BLaER1 (cell line): ENCODE measurements around the gene RP2.

ENCODE experiments used
- H3K27ac ChIP-seq: shearing (Covaris generic); formaldehyde crosslinking; 2 replicates; pipeline ENCODE4 v1.8.1; 2022
- H3K27me3 ChIP-seq: shearing (Covaris generic); formaldehyde crosslinking; 2 replicates; pipeline ENCODE4 v1.8.1; 2022
- H3K36me3 ChIP-seq: shearing (Covaris generic); formaldehyde crosslinking; 2 replicates; pipeline ENCODE4 v1.8.1; 2022
- H3K4me1 ChIP-seq: shearing (Covaris generic); formaldehyde crosslinking; 2 replicates; pipeline ENCODE4 v1.8.1; 2022
- H3K4me2 ChIP-seq: shearing (Covaris generic); formaldehyde crosslinking; 2 replicates; pipeline ENCODE4 v1.8.1; 2022
- H3K4me3 ChIP-seq: shearing (Covaris generic); formaldehyde crosslinking; 2 replicates; pipeline ENCODE4 v1.8.1; 2022
- H3K9ac ChIP-seq: shearing (Covaris generic); formaldehyde crosslinking; 2 replicates; pipeline ENCODE4 v1.8.1; 2022
- H3K9me3 ChIP-seq: shearing (Covaris generic); formaldehyde crosslinking; 2 replicates; pipeline ENCODE4 v1.8.1; 2022
- H4K20me1 ChIP-seq: shearing (Covaris generic); formaldehyde crosslinking; 2 replicates; pipeline ENCODE4 v1.8.1; 2022
- Cebpa-rat ChIP-seq: shearing (Covaris generic); IDR thresholded peaks from 2 replicates; pipeline ENCODE4 v1.8.1; 2022

Gene RP2

GRCh38 chrX:46812445-46812844 lies 24.4 kb upstream of the RP2 start:
- no peaks in the 10 kb centered on the region for H3K27me3 ChIP-seq
- H3K27ac ChIP-seq: no peak overlapping the region
- no peaks in the 10 kb centered on the region for H3K4me1 ChIP-seq
- TF ChIP-seq Cebpa-rat: no peak
- no peak overlapping the region for H3K4me3 ChIP-seq
- no peak overlapping the region for H3K9ac ChIP-seq
- H3K36me3 ChIP-seq: no peaks in the 10 kb centered on the region
- H4K20me1 ChIP-seq: no peaks in the 10 kb centered on the region
- peaks cover 7% of the 10 kb centered on the region; the same call in 1 of the 2 replicates for H3K9me3 ChIP-seq
- H3K4me2 ChIP-seq: no peak overlapping the region

GRCh38 chrX:46814966-46815365 lies 21.9 kb upstream of the RP2 start:
- H3K4me1 ChIP-seq: no peaks in the 10 kb centered on the region
- no peaks in the 10 kb centered on the region for H3K27me3 ChIP-seq
- no peaks in the 10 kb centered on the region for H3K36me3 ChIP-seq
- no peaks in the 10 kb centered on the region for H4K20me1 ChIP-seq
- peaks cover 7% of the 10 kb centered on the region; the same call in 1 of the 2 replicates for H3K9me3 ChIP-seq
- no peak overlapping the region for H3K4me3 ChIP-seq
- H3K4me2 ChIP-seq: no peak overlapping the region
- TF ChIP-seq Cebpa-rat: no peak
- no peak overlapping the region for H3K9ac ChIP-seq
- H3K27ac ChIP-seq: no peak overlapping the region

DNA sequence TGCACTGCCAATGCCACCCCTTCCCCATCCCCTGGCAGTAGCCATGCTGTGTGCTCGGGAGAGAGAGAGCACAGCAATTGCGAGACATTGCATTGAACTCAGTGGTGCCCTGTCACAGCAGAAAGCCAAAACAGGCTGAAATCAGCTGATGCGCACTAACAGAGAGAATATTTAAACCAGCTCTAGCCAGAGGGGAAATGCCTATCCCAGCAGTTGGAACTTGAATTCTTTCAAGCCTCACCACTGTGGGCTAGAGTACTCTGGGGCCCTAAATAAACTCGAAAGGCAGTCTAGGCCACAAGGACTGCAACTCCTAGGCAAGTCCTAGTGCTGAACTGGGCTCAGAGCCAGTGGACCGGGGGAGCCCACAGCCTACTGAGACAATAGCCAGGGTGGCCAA lies 17.7 kb upstream of the RP2 start:
- no peak overlapping the region for H3K4me3 ChIP-seq
- H4K20me1 ChIP-seq: no peaks in the 10 kb centered on the region
- H3K4me1 ChIP-seq: no peaks in the 10 kb centered on the region
- H3K4me2 ChIP-seq: no peak overlapping the region
- H3K9ac ChIP-seq: no peak overlapping the region
- TF ChIP-seq Cebpa-rat: no peak
- H3K27ac ChIP-seq: no peak overlapping the region
- no peaks in the 10 kb centered on the region for H3K27me3 ChIP-seq
- peaks cover 11% of the 10 kb centered on the region for H3K9me3 ChIP-seq
- no peaks in the 10 kb centered on the region for H3K36me3 ChIP-seq

DNA sequence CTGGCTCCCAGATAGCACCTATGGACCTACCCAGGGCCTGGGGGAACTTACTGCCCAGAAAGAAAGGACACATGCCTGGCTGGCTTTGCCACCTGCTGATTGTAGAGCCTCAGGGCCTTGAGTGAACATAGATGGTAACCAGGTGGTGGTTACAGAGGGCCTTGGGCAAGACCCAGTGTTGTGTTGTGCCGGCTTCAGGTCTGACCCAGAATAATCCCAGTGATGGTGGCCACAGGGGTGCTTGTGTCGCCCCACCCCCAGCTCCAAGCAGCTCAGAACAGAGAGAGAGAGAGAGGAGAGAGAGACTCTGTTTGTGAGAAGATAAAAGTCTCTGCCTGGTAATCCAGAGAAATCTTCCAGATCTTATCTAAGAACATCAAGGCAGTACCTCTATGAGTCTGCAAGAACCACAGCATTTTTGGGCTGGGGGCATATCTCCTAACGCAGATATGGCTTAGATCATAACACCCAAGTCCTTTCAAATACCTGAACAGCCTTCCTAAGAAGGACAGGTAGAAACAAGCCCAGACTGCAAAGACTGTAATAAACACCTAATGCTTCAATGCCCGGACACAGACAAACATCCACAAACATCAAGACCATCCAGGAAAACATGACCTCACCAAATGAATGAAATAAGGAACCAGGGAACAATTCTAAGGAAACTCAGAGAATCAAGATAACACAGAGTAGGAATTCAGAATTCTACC lies 16.3 kb upstream of the RP2 start:
- no peak overlapping the region for H3K4me2 ChIP-seq
- H3K4me3 ChIP-seq: no peak overlapping the region
- H3K4me1 ChIP-seq: no peaks in the 10 kb centered on the region
- no peak overlapping the region for H3K9ac ChIP-seq
- peaks cover 11% of the 10 kb centered on the region for H3K9me3 ChIP-seq
- TF ChIP-seq Cebpa-rat: no peak
- H3K36me3 ChIP-seq: no peaks in the 10 kb centered on the region
- no peaks in the 10 kb centered on the region for H3K27me3 ChIP-seq
- H4K20me1 ChIP-seq: no peaks in the 10 kb centered on the region
- no peak overlapping the region for H3K27ac ChIP-seq

GRCh38 chrX:46823481-46823880 lies 13.4 kb upstream of the RP2 start:
- H3K27ac ChIP-seq: no peak overlapping the region
- no peak overlapping the region for H3K4me2 ChIP-seq
- no peak overlapping the region for H3K4me3 ChIP-seq
- H3K36me3 ChIP-seq: no peaks in the 10 kb centered on the region
- no peaks in the 10 kb centered on the region for H4K20me1 ChIP-seq
- no peaks in the 10 kb centered on the region for H3K27me3 ChIP-seq
- no peaks in the 10 kb centered on the region for H3K4me1 ChIP-seq
- no peak overlapping the region for H3K9ac ChIP-seq
- peaks cover 11% of the 10 kb centered on the region for H3K9me3 ChIP-seq
- TF ChIP-seq Cebpa-rat: no peak

DNA sequence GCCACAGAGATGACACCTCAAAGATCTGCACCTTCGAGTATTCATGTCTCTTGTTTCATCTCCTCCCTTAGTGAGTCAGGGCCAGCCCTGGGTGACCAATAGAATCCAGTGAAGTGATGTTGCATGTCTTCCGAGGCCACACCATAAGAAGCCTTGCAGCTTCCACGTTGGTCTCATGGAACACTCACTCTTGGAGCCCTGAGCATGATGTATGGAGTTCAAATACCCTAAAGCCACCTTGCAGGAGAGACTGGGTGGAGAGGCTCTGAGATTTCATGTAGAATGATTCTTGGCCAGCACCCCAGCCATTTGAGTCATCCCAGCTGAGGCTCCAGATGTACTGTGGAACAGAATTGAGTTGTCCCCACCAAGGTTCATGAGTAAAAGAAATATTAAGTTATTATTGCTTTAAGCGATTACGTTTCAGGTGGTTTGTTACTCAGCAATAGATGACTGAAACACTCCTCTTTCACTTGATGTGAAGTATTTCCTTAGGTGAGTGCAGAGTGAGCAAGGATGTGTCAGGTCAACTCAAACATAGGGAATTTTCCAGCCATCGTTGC lies 5.0 kb upstream of the RP2 start:
- H3K27ac ChIP-seq: no peak overlapping the region
- peaks cover 10% of the 10 kb centered on the region; the same call in 1 of the 2 replicates for H3K9me3 ChIP-seq
- H3K4me3 ChIP-seq: no peak overlapping the region
- H3K4me1 ChIP-seq: peaks cover 28% of the 10 kb centered on the region
- H4K20me1 ChIP-seq: no peaks in the 10 kb centered on the region
- H3K27me3 ChIP-seq: no peaks in the 10 kb centered on the region
- no peak overlapping the region for H3K9ac ChIP-seq
- no peak for TF ChIP-seq Cebpa-rat
- no peaks in the 10 kb centered on the region for H3K36me3 ChIP-seq
- H3K4me2 ChIP-seq: peak overlapping the region; percentile 79; the same call in 1 of the 2 replicates

GRCh38 chrX:46837558-46838485 lies 979 bp downstream of the RP2 start:
- no peak for TF ChIP-seq Cebpa-rat
- H3K9ac ChIP-seq: peak overlapping the region; percentile 84
- H3K36me3 ChIP-seq: peaks cover 4% of the 10 kb centered on the region; the same call in 1 of the 2 replicates
- H3K4me1 ChIP-seq: peaks cover 50% of the 10 kb centered on the region
- peak overlapping the region; percentile 69 for H3K4me2 ChIP-seq
- peak overlapping the region; percentile 79 for H3K27ac ChIP-seq
- H3K27me3 ChIP-seq: no peaks in the 10 kb centered on the region
- peak overlapping the region; percentile 86 for H3K4me3 ChIP-seq
- peaks cover 34% of the 10 kb centered on the region for H4K20me1 ChIP-seq
- peaks cover 17% of the 10 kb centered on the region; the same call in 1 of the 2 replicates for H3K9me3 ChIP-seq

GRCh38 chrX:46838486-46838870 lies 1.6 kb downstream of the RP2 start:
- TF ChIP-seq Cebpa-rat: no peak
- H3K4me1 ChIP-seq: peaks cover 44% of the 10 kb centered on the region
- peaks cover 34% of the 10 kb centered on the region for H4K20me1 ChIP-seq
- no peaks in the 10 kb centered on the region for H3K27me3 ChIP-seq
- peak overlapping the region; percentile 86 for H3K4me3 ChIP-seq
- peak overlapping the region; percentile 84; the same call in 1 of the 2 replicates for H3K9ac ChIP-seq
- H3K4me2 ChIP-seq: peak overlapping the region; percentile 69
- H3K9me3 ChIP-seq: peaks cover 23% of the 10 kb centered on the region; the same call in 1 of the 2 replicates
- H3K27ac ChIP-seq: no peak overlapping the region
- peaks cover 9% of the 10 kb centered on the region; the same call in 1 of the 2 replicates for H3K36me3 ChIP-seq

DNA sequence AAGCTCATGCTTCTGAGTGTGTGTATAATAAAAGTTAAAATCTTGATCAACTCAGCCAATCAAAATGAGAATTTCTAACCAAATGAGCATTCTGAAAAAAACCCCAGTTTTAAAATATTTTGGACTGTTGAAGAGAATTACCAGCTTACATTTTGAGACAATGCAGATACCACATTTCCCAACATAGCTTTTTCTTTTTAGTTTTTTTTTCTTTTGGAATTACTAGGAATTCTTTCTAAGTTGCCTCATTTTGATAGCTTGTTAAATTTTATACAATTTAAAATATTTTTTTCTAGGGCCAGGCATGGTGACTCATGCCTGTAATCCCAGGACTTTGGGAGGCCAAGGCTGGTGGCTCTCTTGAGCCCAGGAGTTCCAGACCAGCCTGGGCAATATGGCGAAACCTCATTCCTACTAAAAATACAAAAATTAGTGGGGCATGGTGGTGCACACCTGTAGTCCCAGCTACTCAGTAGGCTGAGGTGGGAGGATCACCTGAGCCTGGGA lies 2.2 kb downstream of the RP2 start:
- TF ChIP-seq Cebpa-rat: no peak
- H3K36me3 ChIP-seq: peaks cover 12% of the 10 kb centered on the region; the same call in 1 of the 2 replicates
- no peaks in the 10 kb centered on the region for H3K27me3 ChIP-seq
- peak overlapping the region; percentile 86 for H3K4me3 ChIP-seq
- 0 out of 2 replicates have a peak overlapping the region, but pooled peaks have one; percentile 17 for H3K9ac ChIP-seq
- H3K4me1 ChIP-seq: peaks cover 38% of the 10 kb centered on the region
- no peak overlapping the region for H3K27ac ChIP-seq
- peaks cover 34% of the 10 kb centered on the region for H4K20me1 ChIP-seq
- H3K9me3 ChIP-seq: peaks cover 24% of the 10 kb centered on the region; the same call in 1 of the 2 replicates
- peak overlapping the region; percentile 69 for H3K4me2 ChIP-seq
